ENCODE results near the gene MED13L. TPM values are rescaled to one million over a fixed set of nuclear protein-coding genes. Genes with fewer than 3 reads are reported as not detected.

The MED13L gene
- total and polyA plus RNA-seq, 2 of the 8 experiments (the other 6 are each of a cell fraction or from before 2014, with no cell fraction given): 15.9 to 51.7 TPM

DNA sequence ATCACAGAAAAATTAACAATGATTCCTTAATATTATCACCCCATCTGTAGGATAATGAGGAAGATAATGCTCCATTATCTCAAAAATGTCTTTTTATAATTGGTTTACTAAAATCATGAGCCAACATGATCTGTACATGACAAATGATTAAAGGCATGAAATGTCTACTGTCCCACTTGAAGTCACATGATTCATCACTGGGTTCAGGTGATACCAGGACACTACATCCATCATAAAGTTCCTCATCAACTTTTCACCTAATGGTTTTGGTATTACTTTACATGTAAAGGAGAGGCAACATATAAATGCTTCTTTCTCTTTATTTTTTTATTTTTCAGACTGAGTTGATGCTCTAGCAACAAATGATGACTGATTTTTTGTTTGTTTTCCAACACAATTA, 313.3 kb downstream of the MED13L start (continued):
- TF ChIP-seq JUN (IDR thresholded peaks at IDR 0.05; ENCODE audit: low read depth, low read length): no peak
- no peak for TF ChIP-seq SP2 (IDR thresholded peaks at IDR 0.05; ENCODE audit: low read length)
- TF ChIP-seq HDAC6 (IDR thresholded peaks at IDR 0.05; ENCODE audit: low read depth, low read length): no peak
- TF ChIP-seq, protein P1, sequence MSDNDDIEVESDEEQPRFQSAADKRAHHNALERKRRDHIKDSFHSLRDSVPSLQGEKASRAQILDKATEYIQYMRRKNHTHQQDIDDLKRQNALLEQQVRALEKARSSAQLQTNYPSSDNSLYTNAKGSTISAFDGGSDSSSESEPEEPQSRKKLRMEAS (IDR thresholded peaks at IDR 0.05): no peak
- TF ChIP-seq YY1 (IDR thresholded peaks at IDR 0.05; ENCODE audit: low read depth, low read length): no peak
- no peak for TF ChIP-seq EZH2 (IDR thresholded peaks at IDR 0.05; ENCODE audit: low read depth, low read length, severe bottlenecking)
